Measurements from ENCODE around the gene AMER1. TPM values are rescaled to one million over a fixed set of nuclear protein-coding genes. Genes with fewer than 3 reads are reported as not detected.

The AMER1 gene
- total RNA-seq, 8 experiments from 2014 or later: 1.7 to 11.7 (median 9.0) TPM

GRCh38 chrX:64151911-64152310, 53.6 kb downstream of the AMER1 start:
- no peaks in the 10 kb centered on the region for H3K4me1 ChIP-seq (replicated peaks in 1 of 2)
- H3K27ac ChIP-seq: no peak overlapping the region
- ATAC-seq (replicated peaks in 6 of 8): no peak
- no peak overlapping the region for H3K4me3 ChIP-seq
- in situ Hi-C loops (cut with MboI; ENCODE audit: low pct_unique_long_range_greater_than_20kb in 2 of 9, low sequenced_read_pairs in 9 of 9, unreplicated experiment in 9 of 9): no loop called here

GRCh38 chrX:64150775-64151174, 54.7 kb downstream of the AMER1 start:
- H3K4me1 ChIP-seq (replicated peaks in 1 of 2): no peaks in the 10 kb centered on the region
- in situ Hi-C loops (cut with MboI; ENCODE audit: low pct_unique_long_range_greater_than_20kb in 2 of 9, low sequenced_read_pairs in 9 of 9, unreplicated experiment in 9 of 9): no loop called here
- H3K27ac ChIP-seq: no peak overlapping the region
- WGBS, 10 experiments: 40 to 50% (median 40%) methylated on average over 1 of the region's 2 CpGs; no CpG with 5 or more reads in 7 of the 10 experiments
- no peak for ATAC-seq (replicated peaks in 6 of 8)
- H3K4me3 ChIP-seq: no peak overlapping the region

Other genes with a start within 250 kb of the AMER1 start
- under 1 TPM in 5 of 8 experiments, not detected in 3; 0.11 to 0.54 (median 0.38) TPM for gene ASB12, start 24.9 kb upstream of the AMER1 start, total RNA-seq
- 1 to 10 TPM in 5 of 8 experiments, under 1 TPM in 2, not detected in 1; 0.38 to 4.9 (median 1.9) TPM for gene MTMR8, start 189.7 kb upstream of the AMER1 start, total RNA-seq